ENCODE data around the gene FMNL2. TPM values are rescaled to one million over a fixed set of nuclear protein-coding genes. Genes with fewer than 3 reads are reported as not detected.
A peak's percentile ranks its signal among the peaks of the same experiment; 100 is the strongest.

Gene FMNL2
- total and polyA plus RNA-seq, 4 donors: 1.5 to 9.3 (median 5.1) TPM

GRCh38 chr2:152383702-152384101, 48.7 kb downstream of the FMNL2 start:
- Histone ChIP-seq H3K27ac (ENCODE audit: low read depth in 1 of 2, low read length in 2 of 2) (no peak overlapping the region), H3K4me1 (ENCODE audit: control insufficient read depth in 4 of 4, insufficient read depth in 4 of 4, low read length in 3 of 4) (no peaks in the 10 kb centered on the region), H3K9me3 (ENCODE audit: control insufficient read depth in 4 of 4, low read length in 3 of 4) (no peaks in the 10 kb centered on the region), H3K36me3 (ENCODE audit: control insufficient read depth in 4 of 4, insufficient read depth in 3 of 4, low read depth in 1 of 4, low read length in 3 of 4) (no peaks in the 10 kb centered on the region), H3K4me3 (ENCODE audit: low read depth in 1 of 3, low read length in 3 of 3) (no peak overlapping the region), H3K9ac (ENCODE audit: low read depth in 1 of 2, low read length in 2 of 2) (no peak overlapping the region), H3K27me3 (ENCODE audit: control insufficient read depth in 4 of 4, insufficient read depth in 4 of 4, low read length in 3 of 4) (no peaks in the 10 kb centered on the region)
- DNase-seq (ENCODE audit: low spot score): no peak
- no peak for TF ChIP-seq JUND (IDR thresholded peaks at IDR 0.05)
- no peak for TF ChIP-seq GABPA (IDR thresholded peaks at IDR 0.05 in 1 of 2, conservative IDR thresholded peaks at IDR 0.05 in 1 of 2)
- no peak for TF ChIP-seq RXRA (IDR thresholded peaks at IDR 0.05)
- TF ChIP-seq MAX (IDR thresholded peaks at IDR 0.05): no peak

- 68% methylated on average over 3 of the region's 3 CpGs for WGBS
- Histone ChIP-seq H3K9me3 (ENCODE audit: control insufficient read depth in 4 of 4, low read length in 3 of 4) (no peaks in the 10 kb centered on the region), H3K36me3 (ENCODE audit: control insufficient read depth in 4 of 4, insufficient read depth in 3 of 4, low read depth in 1 of 4, low read length in 3 of 4) (no peaks in the 10 kb centered on the region), H3K4me1 (ENCODE audit: control insufficient read depth in 4 of 4, insufficient read depth in 4 of 4, low read length in 3 of 4) (no peaks in the 10 kb centered on the region), H3K9ac (ENCODE audit: low read depth in 1 of 2, low read length in 2 of 2) (no peak overlapping the region), H3K4me3 (ENCODE audit: low read depth in 1 of 3, low read length in 3 of 3) (no peak overlapping the region), H3K27me3 (ENCODE audit: control insufficient read depth in 4 of 4, insufficient read depth in 4 of 4, low read length in 3 of 4) (no peaks in the 10 kb centered on the region), H3K27ac (ENCODE audit: low read depth in 1 of 2, low read length in 2 of 2) (no peak overlapping the region)
- peak; percentile 28 to 36 for TF ChIP-seq HNF4A (conservative IDR thresholded peaks at IDR 0.05)
- TF ChIP-seq FOXA2 (IDR thresholded peaks at IDR 0.05): no peak
- no peak for TF ChIP-seq ZBTB33 (IDR thresholded peaks at IDR 0.05)
- no peak for TF ChIP-seq RAD21 (IDR thresholded peaks at IDR 0.05)
- no peak for DNase-seq (ENCODE audit: low spot score)
These were observed 50.0 kb downstream of the FMNL2 start for GRCh38 chr2:152384992-152385391.

GRCh38 chr2:152385650-152386049, 50.7 kb downstream of the FMNL2 start:
- Histone ChIP-seq H3K4me3 (ENCODE audit: low read depth in 1 of 3, low read length in 3 of 3) (no peak overlapping the region), H3K27ac (ENCODE audit: low read depth in 1 of 2, low read length in 2 of 2) (no peak overlapping the region), H3K36me3 (ENCODE audit: control insufficient read depth in 4 of 4, insufficient read depth in 3 of 4, low read depth in 1 of 4, low read length in 3 of 4) (no peaks in the 10 kb centered on the region), H3K27me3 (ENCODE audit: control insufficient read depth in 4 of 4, insufficient read depth in 4 of 4, low read length in 3 of 4) (no peaks in the 10 kb centered on the region), H3K9ac (ENCODE audit: low read depth in 1 of 2, low read length in 2 of 2) (no peak overlapping the region), H3K4me1 (ENCODE audit: control insufficient read depth in 4 of 4, insufficient read depth in 4 of 4, low read length in 3 of 4) (no peaks in the 10 kb centered on the region), H3K9me3 (ENCODE audit: control insufficient read depth in 4 of 4, low read length in 3 of 4) (no peaks in the 10 kb centered on the region)
- no peak for DNase-seq (ENCODE audit: low spot score)
- no peak for TF ChIP-seq TAF1 (conservative IDR thresholded peaks at IDR 0.05)
- TF ChIP-seq CTCF (IDR thresholded peaks at IDR 0.05; ENCODE audit: low read depth, low read length, missing input control): no peak
- TF ChIP-seq MAX (IDR thresholded peaks at IDR 0.05): no peak
